ENCODE results near the gene SEC22C. TPM values are rescaled to one million over a fixed set of nuclear protein-coding genes. Genes with fewer than 3 reads are reported as not detected.

The SEC22C gene
- total and polyA plus RNA-seq, 2 experiments from 2014 or later, result 21.9 to 48.3 TPM

- TF ChIP-seq, protein P1, sequence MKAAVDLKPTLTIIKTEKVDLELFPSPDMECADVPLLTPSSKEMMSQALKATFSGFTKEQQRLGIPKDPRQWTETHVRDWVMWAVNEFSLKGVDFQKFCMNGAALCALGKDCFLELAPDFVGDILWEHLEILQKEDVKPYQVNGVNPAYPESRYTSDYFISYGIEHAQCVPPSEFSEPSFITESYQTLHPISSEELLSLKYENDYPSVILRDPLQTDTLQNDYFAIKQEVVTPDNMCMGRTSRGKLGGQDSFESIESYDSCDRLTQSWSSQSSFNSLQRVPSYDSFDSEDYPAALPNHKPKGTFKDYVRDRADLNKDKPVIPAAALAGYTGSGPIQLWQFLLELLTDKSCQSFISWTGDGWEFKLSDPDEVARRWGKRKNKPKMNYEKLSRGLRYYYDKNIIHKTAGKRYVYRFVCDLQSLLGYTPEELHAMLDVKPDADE (IDR thresholded peaks at IDR 0.05), result no peak
- TF ChIP-seq ZNF114 (CRISPR knock-in tag; IDR thresholded peaks at IDR 0.05) (no peak), JUNB (IDR thresholded peaks at IDR 0.05; ENCODE audit: unreplicated experiment) (no peak), NANOG (IDR thresholded peaks at IDR 0.05; ENCODE audit: borderline replicate concordance) (no peak)
Measured at GRCh38 chr3:42514876-42515275, 66.9 kb downstream of the SEC22C start (continued).

- peaks cover 10% of the 10 kb centered on the region; the same call in 1 of the 2 replicates for H3K9me2 ChIP-seq (ENCODE audit: insufficient read depth)
- no peaks in the 10 kb centered on the region for H3F3A ChIP-seq (replicated peaks; ENCODE audit: low read depth)
- H3K4me3 ChIP-seq, result no peak overlapping the region
- Mint-ChIP-seq H3K4me1 (peaks cover 3% of the 10 kb centered on the region; the same call in 2 of the 3 replicates), H3K4me3 (no peak overlapping the region), H3K27me3 (ENCODE audit: insufficient read depth, low read depth, poor library complexity) (peaks cover 3% of the 10 kb centered on the region), H3K9me3 (no peaks in the 10 kb centered on the region; the same call in 2 of the 3 replicates), H3K36me3 (ENCODE audit: low read depth) (no peaks in the 10 kb centered on the region; the same call in 2 of the 3 replicates), H3K27ac (0 out of 2 replicates have a peak overlapping the region, but pooled peaks have one; percentile 26)
- no peaks in the 10 kb centered on the region for H3K79me2 ChIP-seq (replicated peaks; ENCODE audit: insufficient read depth)
- no peak overlapping the region for H3K27ac ChIP-seq (ENCODE audit: low read depth)
- no peak for DNase-seq (ENCODE audit: low spot score)
- no peak for ATAC-seq
- no peaks in the 10 kb centered on the region for H3K27me3 ChIP-seq (ENCODE audit: insufficient read depth)
- no peak overlapping the region for H2AFZ ChIP-seq
- TF ChIP-seq JUNB (IDR thresholded peaks at IDR 0.05; ENCODE audit: unreplicated experiment) (no peak), ZNF114 (CRISPR knock-in tag; IDR thresholded peaks at IDR 0.05) (no peak), STAT1 (IDR thresholded peaks at IDR 0.05; ENCODE audit: unreplicated experiment) (no peak), NANOG (IDR thresholded peaks at IDR 0.05; ENCODE audit: borderline replicate concordance) (no peak), CREB1 (CRISPR knock-in tag; IDR thresholded peaks at IDR 0.05; ENCODE audit: low read depth) (no peak), POLR2AphosphoS5 (IDR thresholded peaks at IDR 0.05; ENCODE audit: low read depth) (no peak), ZNF331 (CRISPR knock-in tag; IDR thresholded peaks at IDR 0.05; ENCODE audit: low read depth) (no peak), EZH2phosphoT487 (IDR thresholded peaks at IDR 0.05; ENCODE audit: unreplicated experiment) (no peak), EZH2 (IDR thresholded peaks at IDR 0.05; ENCODE audit: low read depth, unreplicated experiment) (no peak)
- TF ChIP-seq, protein P2, sequence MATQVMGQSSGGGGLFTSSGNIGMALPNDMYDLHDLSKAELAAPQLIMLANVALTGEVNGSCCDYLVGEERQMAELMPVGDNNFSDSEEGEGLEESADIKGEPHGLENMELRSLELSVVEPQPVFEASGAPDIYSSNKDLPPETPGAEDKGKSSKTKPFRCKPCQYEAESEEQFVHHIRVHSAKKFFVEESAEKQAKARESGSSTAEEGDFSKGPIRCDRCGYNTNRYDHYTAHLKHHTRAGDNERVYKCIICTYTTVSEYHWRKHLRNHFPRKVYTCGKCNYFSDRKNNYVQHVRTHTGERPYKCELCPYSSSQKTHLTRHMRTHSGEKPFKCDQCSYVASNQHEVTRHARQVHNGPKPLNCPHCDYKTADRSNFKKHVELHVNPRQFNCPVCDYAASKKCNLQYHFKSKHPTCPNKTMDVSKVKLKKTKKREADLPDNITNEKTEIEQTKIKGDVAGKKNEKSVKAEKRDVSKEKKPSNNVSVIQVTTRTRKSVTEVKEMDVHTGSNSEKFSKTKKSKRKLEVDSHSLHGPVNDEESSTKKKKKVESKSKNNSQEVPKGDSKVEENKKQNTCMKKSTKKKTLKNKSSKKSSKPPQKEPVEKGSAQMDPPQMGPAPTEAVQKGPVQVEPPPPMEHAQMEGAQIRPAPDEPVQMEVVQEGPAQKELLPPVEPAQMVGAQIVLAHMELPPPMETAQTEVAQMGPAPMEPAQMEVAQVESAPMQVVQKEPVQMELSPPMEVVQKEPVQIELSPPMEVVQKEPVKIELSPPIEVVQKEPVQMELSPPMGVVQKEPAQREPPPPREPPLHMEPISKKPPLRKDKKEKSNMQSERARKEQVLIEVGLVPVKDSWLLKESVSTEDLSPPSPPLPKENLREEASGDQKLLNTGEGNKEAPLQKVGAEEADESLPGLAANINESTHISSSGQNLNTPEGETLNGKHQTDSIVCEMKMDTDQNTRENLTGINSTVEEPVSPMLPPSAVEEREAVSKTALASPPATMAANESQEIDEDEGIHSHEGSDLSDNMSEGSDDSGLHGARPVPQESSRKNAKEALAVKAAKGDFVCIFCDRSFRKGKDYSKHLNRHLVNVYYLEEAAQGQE (IDR thresholded peaks at IDR 0.05; ENCODE audit: unreplicated experiment), result no peak
- TF ChIP-seq, protein P1 (IDR thresholded peaks at IDR 0.05), result no peak
- H4K20me1 ChIP-seq (replicated peaks; ENCODE audit: insufficient read depth), result no peaks in the 10 kb centered on the region
- H3K4me1 ChIP-seq (ENCODE audit: insufficient read depth), result no peaks in the 10 kb centered on the region
- H3K36me3 ChIP-seq (ENCODE audit: insufficient read depth), result no peaks in the 10 kb centered on the region
- H3K4me2 ChIP-seq, result no peak overlapping the region
Measured at GRCh38 chr3:42513521-42513920, 68.2 kb downstream of the SEC22C start.

Measured in GM23338 (cell line).